NCI-H524 treated with DMSO at 0.1 percent for 48 hours (cell line): Measurements from ENCODE around the gene GNG13.
"Not testable (repeated sequence)": the region's sequence is repeated elsewhere in the genome, so short reads cannot be mapped to it uniquely, and the experiment has no call there.

Source experiments
- DNase-seq: peaks from one replicate; lab custom pipeline; 2025; lab: John Stamatoyannopoulos, UW

The GNG13 gene

DNA sequence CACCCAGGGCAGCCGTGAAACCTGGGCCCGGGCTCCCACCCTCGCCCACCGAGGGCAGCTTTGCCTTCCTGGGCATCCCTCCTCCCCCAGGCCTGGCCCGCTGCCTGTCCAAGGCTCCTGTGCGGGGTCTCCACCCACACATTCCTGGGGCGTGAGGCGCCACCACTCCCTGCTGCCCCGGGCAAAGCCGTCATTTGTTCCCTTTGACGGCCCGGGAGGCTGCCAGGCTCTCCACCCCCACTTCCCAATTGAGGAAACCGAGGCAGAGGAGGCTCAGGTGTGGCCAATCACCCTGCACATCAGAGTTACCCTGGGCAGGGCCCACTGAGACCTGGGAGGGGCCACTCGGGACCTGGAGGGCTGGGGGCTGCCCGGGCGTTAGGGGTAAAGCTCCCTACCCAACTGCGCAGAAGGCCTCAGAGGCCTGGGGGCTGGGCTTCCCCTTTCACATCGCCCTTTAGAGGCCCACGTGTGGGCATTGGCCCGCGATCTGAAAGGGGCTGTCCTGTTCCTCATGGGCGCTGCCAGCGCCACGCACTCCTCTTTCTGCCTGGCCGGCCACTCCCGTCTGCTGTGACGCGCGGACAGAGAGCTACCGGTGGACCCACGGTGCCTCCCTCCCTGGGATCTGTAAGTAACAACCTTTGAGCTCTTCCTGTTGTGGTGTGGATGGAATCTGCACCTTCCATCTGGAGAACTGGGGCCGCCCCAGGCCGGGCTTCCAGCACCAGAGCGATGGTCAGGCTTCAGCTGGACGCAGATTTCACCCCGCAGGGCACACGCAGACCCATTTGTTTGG lies 39.8 kb downstream of the GNG13 start, which contains the start of gene MSLN:
TSS of gene MSLN (plus strand) at position 190 of the 799 bp plus-strand sequence. CDS start 1,947 bp downstream, outside the sequence.
- no peak for DNase-seq

DNA sequence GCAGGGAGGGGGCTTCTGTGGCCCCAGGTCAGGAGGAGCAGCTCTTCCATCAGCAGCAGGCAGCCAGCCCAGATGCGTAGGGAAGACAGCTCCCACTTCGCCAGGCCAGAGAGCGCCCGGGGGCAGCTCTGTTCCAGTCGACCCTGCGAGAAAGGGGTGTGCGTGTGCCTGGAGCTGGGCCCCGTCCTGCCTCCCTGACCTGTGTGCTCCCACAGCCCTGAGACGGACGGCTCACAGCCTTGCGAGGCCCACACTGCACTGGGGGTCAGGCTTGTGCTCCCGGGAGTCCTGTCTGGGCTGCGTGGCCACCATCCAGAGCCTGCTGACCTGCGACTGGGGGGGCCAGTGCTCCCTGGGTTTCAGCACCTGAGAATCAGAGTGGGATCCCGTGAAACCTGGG lies 40.5 kb downstream of the GNG13 start:
- no peak for DNase-seq

GRCh38 chr16:759110-759910 lies 41.2 kb downstream of the GNG13 start:
- no peak for DNase-seq

DNA sequence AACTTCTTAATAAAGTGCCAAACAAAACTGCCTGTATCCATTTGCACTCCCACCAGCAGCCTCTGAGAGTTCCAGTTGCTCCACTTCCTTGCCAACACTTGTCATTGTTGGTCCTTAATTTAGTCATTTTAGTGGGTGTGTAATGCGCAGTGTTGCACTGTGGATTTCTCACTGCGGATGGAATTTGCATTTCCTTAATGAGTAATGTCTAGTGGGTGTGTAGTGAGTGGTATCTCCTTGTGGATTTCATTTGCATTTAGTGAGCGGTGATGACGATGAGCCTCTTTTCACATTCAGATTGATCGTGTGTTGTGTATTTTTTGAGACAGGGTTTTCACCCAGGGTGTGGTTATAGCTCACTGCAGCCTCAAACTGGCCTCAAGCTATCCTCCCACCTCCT lies 44.1 kb downstream of the GNG13 start:
- DNase-seq: no peak

DNA sequence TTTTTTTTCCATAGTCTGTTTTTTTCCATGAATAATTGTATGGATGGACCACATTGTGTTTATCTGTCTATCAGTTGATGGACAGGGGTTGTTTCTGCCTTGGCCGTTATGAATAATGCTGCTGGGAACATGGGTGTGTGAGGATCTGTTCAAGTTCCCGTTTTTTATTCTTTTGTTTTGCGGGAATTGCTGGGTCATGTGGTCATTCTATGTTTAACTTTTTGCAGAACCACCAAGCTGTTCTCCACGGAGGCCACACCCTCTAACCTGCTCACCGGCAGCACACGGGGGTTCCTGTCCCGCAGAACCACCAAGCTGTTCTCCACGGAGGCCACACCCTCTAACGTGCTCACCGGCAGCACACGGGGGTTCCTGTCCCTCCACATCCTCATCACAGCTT lies 45.9 kb downstream of the GNG13 start:
- no peak for DNase-seq

GRCh38 chr16:754121-754607 lies 46.4 kb downstream of the GNG13 start:
- DNase-seq: not testable (repeated sequence)

- no peak for DNase-seq
These were observed 48.6 kb downstream of the GNG13 start for GRCh38 chr16:752007-752312.

- no peak for DNase-seq
These were observed 49.2 kb downstream of the GNG13 start for GRCh38 chr16:751152-752006.

DNA sequence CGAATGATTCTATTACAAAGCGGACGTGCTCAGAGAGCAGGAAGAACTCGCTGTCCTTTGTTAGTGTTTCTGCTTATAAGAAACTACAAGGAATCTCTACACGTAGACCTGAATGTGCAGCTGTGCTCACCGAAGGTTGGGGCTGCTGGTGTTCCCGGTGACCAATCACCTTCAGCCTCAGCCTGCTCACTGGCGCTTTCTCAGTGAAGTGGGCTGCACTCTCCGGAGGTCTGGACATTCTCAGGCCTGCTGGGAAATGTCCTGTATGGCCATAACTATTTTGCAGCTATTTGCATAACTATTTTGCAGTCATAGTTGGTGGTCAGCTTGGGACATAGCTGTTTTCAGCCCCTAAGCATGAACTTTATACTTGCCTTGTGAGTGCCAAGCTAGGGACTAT lies 50.0 kb downstream of the GNG13 start:
- no peak for DNase-seq

- no peak for DNase-seq
These were observed 51.5 kb downstream of the GNG13 start for GRCh38 chr16:749010-749409.
